ENCODE measurements around the gene MPEG1. TPM values are rescaled to one million over a fixed set of nuclear protein-coding genes. Genes with fewer than 3 reads are reported as not detected.

MPEG1 gene
- total and polyA plus RNA-seq, 3 donors from 2014 or later: 0.87 to 12.1 (median 3.8) TPM

GRCh38 chr11:59225017-59225416, 12.3 kb upstream of the MPEG1 start:
- no peak for DNase-seq
- 72 to 90% methylated on average over 1 of the region's 1 CpG for WGBS, 2 donors
- no peaks in the 10 kb centered on the region for H3K9me3 ChIP-seq
- no peak overlapping the region for H3K4me3 ChIP-seq
- no peaks in the 10 kb centered on the region for H3K27me3 ChIP-seq
- H3K36me3 ChIP-seq (ENCODE audit: low read depth, missing control alignments): no peaks in the 10 kb centered on the region
- no peaks in the 10 kb centered on the region for H3K4me1 ChIP-seq
- H3K27ac ChIP-seq: no peak overlapping the region
- no peak for TF ChIP-seq POLR2A (IDR thresholded peaks at IDR 0.05)
- TF ChIP-seq, protein P1, sequence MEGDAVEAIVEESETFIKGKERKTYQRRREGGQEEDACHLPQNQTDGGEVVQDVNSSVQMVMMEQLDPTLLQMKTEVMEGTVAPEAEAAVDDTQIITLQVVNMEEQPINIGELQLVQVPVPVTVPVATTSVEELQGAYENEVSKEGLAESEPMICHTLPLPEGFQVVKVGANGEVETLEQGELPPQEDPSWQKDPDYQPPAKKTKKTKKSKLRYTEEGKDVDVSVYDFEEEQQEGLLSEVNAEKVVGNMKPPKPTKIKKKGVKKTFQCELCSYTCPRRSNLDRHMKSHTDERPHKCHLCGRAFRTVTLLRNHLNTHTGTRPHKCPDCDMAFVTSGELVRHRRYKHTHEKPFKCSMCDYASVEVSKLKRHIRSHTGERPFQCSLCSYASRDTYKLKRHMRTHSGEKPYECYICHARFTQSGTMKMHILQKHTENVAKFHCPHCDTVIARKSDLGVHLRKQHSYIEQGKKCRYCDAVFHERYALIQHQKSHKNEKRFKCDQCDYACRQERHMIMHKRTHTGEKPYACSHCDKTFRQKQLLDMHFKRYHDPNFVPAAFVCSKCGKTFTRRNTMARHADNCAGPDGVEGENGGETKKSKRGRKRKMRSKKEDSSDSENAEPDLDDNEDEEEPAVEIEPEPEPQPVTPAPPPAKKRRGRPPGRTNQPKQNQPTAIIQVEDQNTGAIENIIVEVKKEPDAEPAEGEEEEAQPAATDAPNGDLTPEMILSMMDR (IDR thresholded peaks at IDR 0.05): no peak
- intact Hi-C loops (cut with DNase I; ENCODE audit: low total_unique reads): no loop called here

DNA sequence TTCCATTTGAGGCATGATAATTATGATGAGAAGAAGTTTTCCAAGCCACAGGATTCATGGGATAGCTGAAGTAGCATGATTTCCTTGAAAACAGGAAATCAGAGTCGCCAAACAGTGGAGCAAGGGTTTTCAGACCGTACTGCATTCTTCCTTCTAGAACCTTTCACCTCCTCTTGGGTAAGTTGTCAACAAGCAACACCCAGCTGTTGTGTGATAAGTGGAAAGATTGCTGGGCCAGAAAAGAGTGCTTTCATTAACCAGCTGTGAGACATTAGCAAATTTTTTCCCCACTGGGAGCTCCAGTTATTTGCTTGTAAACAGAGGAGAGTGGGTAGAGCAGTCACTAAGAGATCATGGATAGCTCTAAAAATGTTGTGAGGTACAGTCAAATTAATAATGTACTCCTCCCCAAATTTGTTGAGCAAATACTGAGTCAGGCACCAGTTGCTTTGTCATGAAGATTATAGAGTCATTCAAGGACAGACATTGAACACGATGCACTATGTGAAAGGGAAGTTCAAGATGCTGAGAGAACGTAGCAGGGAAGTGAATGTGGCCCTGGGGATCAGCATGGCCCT, 11.7 kb upstream of the MPEG1 start:
- no peaks in the 10 kb centered on the region for H3K4me1 ChIP-seq
- WGBS, 2 donors: 40 to 44% methylated on average over 4 of the region's 4 CpGs
- TF ChIP-seq POLR2A (IDR thresholded peaks at IDR 0.05): no peak
- TF ChIP-seq, protein P1 (IDR thresholded peaks at IDR 0.05): no peak
- H3K27ac ChIP-seq: peak overlapping the region in 1 of 2 donors; percentile 37
- no peak overlapping the region for H3K4me3 ChIP-seq
- DNase-seq: no peak
- H3K36me3 ChIP-seq (ENCODE audit: low read depth, missing control alignments): no peaks in the 10 kb centered on the region
- no peaks in the 10 kb centered on the region for H3K27me3 ChIP-seq
- intact Hi-C loops (cut with DNase I; ENCODE audit: low total_unique reads): no loop called here
- no peaks in the 10 kb centered on the region for H3K9me3 ChIP-seq

DNA sequence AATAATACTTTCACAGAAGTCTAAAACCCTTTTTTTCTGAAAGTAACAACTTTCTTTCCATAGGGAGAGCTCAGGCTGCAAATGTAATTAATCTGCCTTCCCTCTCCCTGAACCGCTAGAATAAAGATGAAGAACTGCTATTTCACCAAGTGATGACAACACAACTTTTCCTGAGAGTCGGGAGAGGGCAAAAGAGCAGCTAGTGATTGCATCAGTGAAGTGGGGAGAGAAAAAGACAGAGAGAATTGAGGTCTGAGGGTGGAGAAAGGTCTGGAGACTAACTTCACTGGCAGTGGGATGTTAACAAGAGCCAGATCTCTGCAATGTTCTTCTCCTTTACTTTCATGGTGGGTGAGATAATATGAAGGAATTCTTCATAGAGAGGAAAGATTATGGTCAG, 10.9 kb upstream of the MPEG1 start:
- intact Hi-C loops (cut with DNase I; ENCODE audit: low total_unique reads): no loop called here
- Histone ChIP-seq H3K27me3 (no peaks in the 10 kb centered on the region), H3K4me3 (no peak overlapping the region), H3K27ac (peak overlapping the region in 1 of 2 donors; percentile 37), H3K9me3 (no peaks in the 10 kb centered on the region), H3K4me1 (no peaks in the 10 kb centered on the region), H3K36me3 (ENCODE audit: low read depth, missing control alignments) (no peaks in the 10 kb centered on the region)
- DNase-seq: no peak
- 51 to 64% methylated on average over 2 of the region's 2 CpGs for WGBS, 2 donors
- TF ChIP-seq POLR2A (IDR thresholded peaks at IDR 0.05): no peak
- TF ChIP-seq, protein P1 (IDR thresholded peaks at IDR 0.05): no peak

- no peak overlapping the region for H3K4me3 ChIP-seq
- 89 to 100% methylated on average over 1 of the region's 1 CpG for WGBS, 2 donors
- intact Hi-C loops (cut with DNase I; ENCODE audit: low total_unique reads): no loop called here
- H3K27ac ChIP-seq: no peak overlapping the region
- no peaks in the 10 kb centered on the region for H3K36me3 ChIP-seq (ENCODE audit: low read depth, missing control alignments)
- DNase-seq: no peak
- TF ChIP-seq POLR2A (IDR thresholded peaks at IDR 0.05): no peak
- H3K9me3 ChIP-seq: no peaks in the 10 kb centered on the region
- no peaks in the 10 kb centered on the region for H3K4me1 ChIP-seq
- no peaks in the 10 kb centered on the region for H3K27me3 ChIP-seq
Measured at GRCh38 chr11:59223177-59223576, 10.4 kb upstream of the MPEG1 start.

DNA sequence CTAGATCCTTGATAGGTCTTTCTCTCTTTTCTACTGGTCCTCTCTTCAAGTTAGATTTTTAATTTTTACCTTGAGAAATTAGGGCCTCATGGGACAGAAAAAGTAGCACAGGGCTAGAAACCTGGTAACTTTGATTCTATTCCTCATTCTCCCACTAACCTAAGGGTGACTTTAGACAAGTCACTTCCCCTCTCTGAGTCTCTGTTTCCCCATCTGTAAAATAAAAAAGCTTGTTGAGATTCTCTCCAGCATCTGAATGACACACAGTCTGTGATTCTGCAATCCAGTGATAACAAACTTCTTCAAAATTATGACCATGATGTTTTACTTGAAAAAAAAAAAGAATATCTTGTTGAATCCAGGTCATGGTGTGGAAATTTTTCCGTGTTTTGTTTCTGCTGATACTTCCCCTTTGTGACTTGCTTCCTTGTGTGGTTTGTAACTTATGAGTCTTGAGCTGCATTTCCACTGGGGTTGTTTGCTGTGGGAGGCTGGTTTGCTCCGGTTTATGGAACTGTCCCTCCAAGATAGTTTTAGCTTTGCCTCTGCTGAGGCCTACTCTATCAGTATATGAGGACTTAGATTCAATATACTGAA, 9.8 kb upstream of the MPEG1 start:
- Histone ChIP-seq H3K27ac (no peak overlapping the region), H3K36me3 (ENCODE audit: low read depth, missing control alignments) (no peaks in the 10 kb centered on the region), H3K27me3 (no peaks in the 10 kb centered on the region), H3K4me3 (no peak overlapping the region), H3K4me1 (no peaks in the 10 kb centered on the region), H3K9me3 (no peaks in the 10 kb centered on the region)
- intact Hi-C loops (cut with DNase I; ENCODE audit: low total_unique reads): no loop called here
- DNase-seq: no peak
- TF ChIP-seq, protein P1 (IDR thresholded peaks at IDR 0.05): no peak
- TF ChIP-seq POLR2A (IDR thresholded peaks at IDR 0.05): no peak
- WGBS, 2 donors: 82 to 93% methylated on average over 2 of the region's 2 CpGs

Measured in testis (tissue), 3 donors.